Esophagus muscularis mucosa (tissue), 4 donors: ENCODE results near the gene DNAJC9. TPM values are rescaled to one million over a fixed set of nuclear protein-coding genes. Genes with fewer than 3 reads are reported as not detected.

Source experiments
- DNase-seq: peaks from one replicate; pipeline ENCODE4 v3.0.0-alpha.2; 2017; ENCODE audit errors: extremely low spot score
- H3K27ac ChIP-seq, 4 donors: fragments of 200-600 bp; sonication (generic); replicated peaks in 1 of 4; 1 replicate in 3 of 4; 2 replicates in 1 of 4; pipeline ENCODE4 v1.5.1; 2016 to 2019; ENCODE audit warnings: mild to moderate bottlenecking in 1 of 4
- H3K27me3 ChIP-seq, 4 donors: fragments of 200-600 bp; sonication (generic); one replicate each; pipeline versions ENCODE4 v1.5.1 to v1.6.0; 2016 to 2019
- H3K36me3 ChIP-seq, 4 donors: fragments of 200-600 bp; sonication (generic); one replicate each; pipeline ENCODE4 v1.5.1; 2016 to 2019
- H3K4me1 ChIP-seq, 4 donors: fragments of 200-600 bp; sonication (generic); one replicate each; pipeline ENCODE4 v1.5.1; 2016 to 2019
- H3K4me3 ChIP-seq, 4 donors: fragments of 200-600 bp; sonication (generic); 1 replicate in 2 of 4; 2 replicates in 2 of 4; pipeline ENCODE4 v1.5.1; 2016 to 2019; ENCODE audit warnings: mild to moderate bottlenecking in 4 of 4, moderate library complexity in 1 of 4
- H3K9me3 ChIP-seq, 4 donors: fragments of 200-600 bp; sonication (generic); 1 replicate in 3 of 4; 2 replicates in 1 of 4; pipeline ENCODE4 v1.5.1; 2016 to 2019
- EP300 ChIP-seq: sonication (generic); formaldehyde crosslinking; IDR thresholded peaks from one replicate; pipeline ENCODE4 v1.6.1; 2017; ENCODE audit warnings: antibody characterized with exemption
- POLR2A ChIP-seq: fragments of 450-650 bp; IDR thresholded peaks from one replicate; pipeline ENCODE4 v1.6.1; 2017; ENCODE audit warnings: antibody characterized with exemption, moderate library complexity, mild to moderate bottlenecking, low read depth
- POLR2AphosphoS5 ChIP-seq, 2 donors: sonication (generic); formaldehyde crosslinking; IDR thresholded peaks; one replicate each; pipeline ENCODE4 v1.6.1; 2017; ENCODE audit warnings: antibody characterized with exemption in 2 of 2
- WGBS: methylation state at CpG from one replicate; pipeline ENCODE4 v1.1.5; 2018; 5-methylcytosine and 5-hydroxymethylcytosine counted together
- intact Hi-C: fragments of 100-400 bp; cut with DNase I; formaldehyde crosslinking; loops from one replicate; pipeline ENCODE4 v1.15.1; 2023
- total RNA-seq, 4 donors: library from RNA; depleted of rRNA; stranded (reverse); fragments of >200 nt; gene quantifications; one replicate each; pipeline versions ENCODE4 v1.1.0 to v1.2.1, GENCODE V29; 2016
- TF ChIP-seq, protein P1 (sequence below), 3 experiments: fragments of 200-600 bp in 2 of 3; fragments of 450-650 bp in 1 of 3; sonication (generic) in 2 of 3; IDR thresholded peaks; one replicate each; pipeline ENCODE4 v1.5.1; 2017 to 2019; ENCODE audit warnings: antibody characterized with exemption in 3 of 3, mild to moderate bottlenecking in 2 of 3, moderate library complexity in 1 of 3

Gene DNAJC9
- total RNA-seq, 4 donors from 2014 or later, result 9.3 to 13.6 (median 11.1) TPM

DNA sequence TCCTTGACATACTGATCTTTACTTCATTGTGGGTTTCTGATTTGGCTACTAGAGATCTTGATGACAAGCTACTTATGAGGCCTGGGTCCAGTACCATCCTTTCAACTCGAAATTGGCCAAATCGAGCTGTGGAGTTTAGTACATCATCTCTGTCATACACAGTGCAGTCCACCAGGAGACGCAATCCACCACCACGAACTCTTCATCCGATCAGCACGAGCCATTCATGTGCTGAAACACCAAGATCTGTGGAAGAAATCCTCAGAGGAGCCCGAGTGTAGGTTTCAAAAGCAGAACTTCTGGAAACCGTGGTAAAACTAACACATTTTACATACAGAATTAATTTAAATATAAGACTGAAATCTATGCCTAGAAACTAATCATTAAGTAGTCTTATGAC, 14.2 kb downstream of the DNAJC9 start:
- Histone ChIP-seq H3K27me3 (no peaks in the 10 kb centered on the region), H3K4me1 (no peaks in the 10 kb centered on the region), H3K36me3 (peaks cover 4 to 76% (median 37%) of the 10 kb centered on the region in 4 donors), H3K27ac (no peak overlapping the region), H3K9me3 (no peaks in the 10 kb centered on the region), H3K4me3 (no peak overlapping the region)
- intact Hi-C loops, result no loop called here
- TF ChIP-seq POLR2AphosphoS5 (IDR thresholded peaks at IDR 0.05) (no peak), EP300 (no peak), POLR2A (no peak)
- TF ChIP-seq, protein P1, sequence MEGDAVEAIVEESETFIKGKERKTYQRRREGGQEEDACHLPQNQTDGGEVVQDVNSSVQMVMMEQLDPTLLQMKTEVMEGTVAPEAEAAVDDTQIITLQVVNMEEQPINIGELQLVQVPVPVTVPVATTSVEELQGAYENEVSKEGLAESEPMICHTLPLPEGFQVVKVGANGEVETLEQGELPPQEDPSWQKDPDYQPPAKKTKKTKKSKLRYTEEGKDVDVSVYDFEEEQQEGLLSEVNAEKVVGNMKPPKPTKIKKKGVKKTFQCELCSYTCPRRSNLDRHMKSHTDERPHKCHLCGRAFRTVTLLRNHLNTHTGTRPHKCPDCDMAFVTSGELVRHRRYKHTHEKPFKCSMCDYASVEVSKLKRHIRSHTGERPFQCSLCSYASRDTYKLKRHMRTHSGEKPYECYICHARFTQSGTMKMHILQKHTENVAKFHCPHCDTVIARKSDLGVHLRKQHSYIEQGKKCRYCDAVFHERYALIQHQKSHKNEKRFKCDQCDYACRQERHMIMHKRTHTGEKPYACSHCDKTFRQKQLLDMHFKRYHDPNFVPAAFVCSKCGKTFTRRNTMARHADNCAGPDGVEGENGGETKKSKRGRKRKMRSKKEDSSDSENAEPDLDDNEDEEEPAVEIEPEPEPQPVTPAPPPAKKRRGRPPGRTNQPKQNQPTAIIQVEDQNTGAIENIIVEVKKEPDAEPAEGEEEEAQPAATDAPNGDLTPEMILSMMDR (IDR thresholded peaks at IDR 0.05), result no peak
- no peak for DNase-seq
- whole genome bisulfite sequencing, result 89% methylated on average over 8 of the region's 8 CpGs

DNA sequence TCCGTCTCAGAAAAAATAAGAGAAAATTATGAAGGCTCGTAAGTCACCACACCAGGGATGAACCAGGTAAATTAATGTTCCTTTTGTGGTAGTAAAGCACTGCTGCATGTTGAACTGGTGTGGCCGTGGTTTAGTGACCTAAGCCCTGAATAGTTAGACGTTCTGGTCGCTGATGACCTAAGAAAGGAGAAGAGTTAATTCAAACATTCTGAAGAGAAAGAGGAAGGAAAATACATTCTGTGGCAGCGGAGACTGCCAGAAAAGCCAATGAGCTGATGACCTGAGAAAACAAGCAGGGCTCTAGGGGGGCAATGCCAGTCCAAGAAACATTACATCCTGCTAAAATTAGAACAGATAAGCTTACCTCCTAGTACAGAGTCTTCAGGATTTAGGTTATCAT, 17.5 kb downstream of the DNAJC9 start:
- TF ChIP-seq POLR2A, result no peak
- TF ChIP-seq EP300, result no peak
- TF ChIP-seq, protein P1 (IDR thresholded peaks at IDR 0.05), result no peak
- DNase-seq, result no peak
- Histone ChIP-seq H3K36me3 (peaks cover 0 to 45% (median 23%) of the 10 kb centered on the region in 4 donors), H3K4me3 (no peak overlapping the region), H3K27ac (no peak overlapping the region), H3K4me1 (no peaks in the 10 kb centered on the region), H3K27me3 (no peaks in the 10 kb centered on the region), H3K9me3 (no peaks in the 10 kb centered on the region)
- intact Hi-C loops, result no loop called here
- 85% methylated on average over 6 of the region's 6 CpGs for WGBS

DNA sequence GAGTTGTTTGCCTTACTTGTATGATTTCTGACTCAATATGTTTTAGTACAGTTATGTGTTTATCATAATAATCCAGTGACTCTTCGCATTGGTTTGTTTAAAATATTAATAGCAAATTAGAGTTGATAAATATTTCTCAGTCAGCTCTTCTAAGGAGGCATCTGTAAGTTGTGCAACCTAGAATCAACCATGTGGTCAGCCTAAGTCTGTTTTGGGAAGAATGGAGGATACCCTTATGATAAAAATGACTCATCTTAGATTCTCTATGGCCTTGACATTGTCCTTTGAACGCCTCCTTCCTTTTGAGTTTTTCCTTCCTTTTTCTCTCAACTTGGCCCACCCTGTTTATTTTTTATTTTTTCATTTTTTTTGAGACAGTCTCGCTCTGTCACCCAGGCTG, 18.8 kb downstream of the DNAJC9 start:
- H3K27ac ChIP-seq, result no peak overlapping the region
- TF ChIP-seq, protein P1 (IDR thresholded peaks at IDR 0.05), result no peak
- TF ChIP-seq POLR2A (no peak), POLR2AphosphoS5 (IDR thresholded peaks at IDR 0.05) (no peak), EP300 (no peak)
- H3K4me3 ChIP-seq, result no peak overlapping the region
- no peaks in the 10 kb centered on the region for H3K27me3 ChIP-seq
- WGBS, result 88% methylated on average over 3 of the region's 3 CpGs
- H3K4me1 ChIP-seq, result no peaks in the 10 kb centered on the region
- no peaks in the 10 kb centered on the region for H3K9me3 ChIP-seq
- H3K36me3 ChIP-seq, result peaks cover 0 to 32% (median 19%) of the 10 kb centered on the region in 4 donors
- DNase-seq, result no peak
- intact Hi-C loops, result no loop called here

DNA sequence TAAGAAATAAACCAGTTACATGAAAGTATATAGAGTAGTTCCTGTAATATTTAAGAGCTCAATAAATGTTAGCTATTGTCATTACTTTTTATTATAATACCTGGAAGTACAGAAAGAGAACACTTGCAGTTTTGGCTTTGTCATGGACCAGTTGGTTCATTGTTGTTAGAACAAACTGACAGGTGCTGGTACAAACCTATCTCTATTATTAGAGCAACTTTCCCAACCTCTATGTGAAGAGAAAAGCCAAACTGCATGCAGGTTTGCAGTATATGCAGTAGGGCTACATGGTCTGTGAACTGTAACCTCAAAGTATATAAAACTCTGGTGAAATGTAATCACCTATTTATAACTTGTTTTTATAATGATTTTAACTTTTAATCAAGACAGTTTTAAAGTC, 20.4 kb downstream of the DNAJC9 start:
- Histone ChIP-seq H3K4me1 (no peaks in the 10 kb centered on the region), H3K4me3 (no peak overlapping the region), H3K36me3 (peaks cover 0 to 28% (median 14%) of the 10 kb centered on the region in 4 donors), H3K9me3 (no peaks in the 10 kb centered on the region), H3K27ac (no peak overlapping the region), H3K27me3 (no peaks in the 10 kb centered on the region)
- DNase-seq, result no peak
- intact Hi-C loops, result no loop called here
- no peak for TF ChIP-seq POLR2A
- no peak for TF ChIP-seq EP300
- TF ChIP-seq, protein P1 (IDR thresholded peaks at IDR 0.05), result no peak
- TF ChIP-seq POLR2AphosphoS5 (IDR thresholded peaks at IDR 0.05), result no peak

- Histone ChIP-seq H3K4me3 (no peak overlapping the region), H3K27me3 (no peaks in the 10 kb centered on the region), H3K36me3 (peaks cover 0 to 19% (median 4%) of the 10 kb centered on the region in 4 donors), H3K4me1 (no peaks in the 10 kb centered on the region), H3K27ac (no peak overlapping the region), H3K9me3 (no peaks in the 10 kb centered on the region)
- no peak for DNase-seq
- TF ChIP-seq POLR2A (no peak), POLR2AphosphoS5 (IDR thresholded peaks at IDR 0.05) (no peak), EP300 (no peak)
- TF ChIP-seq, protein P1 (IDR thresholded peaks at IDR 0.05), result no peak
- intact Hi-C loops, result no loop called here
Measured at GRCh38 chr10:73225518-73225917, 21.5 kb downstream of the DNAJC9 start.
